WTC11 (cell line): ENCODE data around the gene TP53I13. TPM values are rescaled to one million over a fixed set of nuclear protein-coding genes. Genes with fewer than 3 reads are reported as not detected.

Source experiments
- ATAC-seq: fragments of 200-7000 bp; cut with Tn5 transposase; 2 replicates; pipeline ENCODE4 v1.10.0; 2021; ENCODE audit warnings: mild to moderate bottlenecking, moderate library complexity
- CTCF ChIA-PET: fragments of 300-600 bp; sonication (Branson Sonifier 250); formaldehyde crosslinking; loops from one replicate; lab custom pipeline; 2021; ENCODE audit warnings: antibody characterized with exemption; lab: Charles Lee
- POLR2A ChIA-PET: fragments of 350-600 bp; sonication (Branson Sonifier 250); formaldehyde crosslinking; loops from one replicate; lab custom pipeline; 2021; ENCODE audit warnings: antibody characterized with exemption; lab: Charles Lee
- DNase-seq: peaks from one replicate; pipeline ENCODE4 v3.0.0; 2021; ENCODE audit warnings: low spot score
- H3K27ac Mint-ChIP-seq: 2 replicates; pipeline ENCODE4 v1.8.0; 2021; ENCODE audit warnings: mixed read lengths
- H3K27me3 Mint-ChIP-seq: 2 replicates; pipeline ENCODE4 v1.8.0; 2021; ENCODE audit warnings: low read depth, mild to moderate bottlenecking, moderate library complexity, mixed read lengths
- H3K36me3 Mint-ChIP-seq: 2 replicates; pipeline ENCODE4 v1.8.0; 2021; ENCODE audit warnings: mixed read lengths
- H3K4me1 Mint-ChIP-seq: 2 replicates; pipeline ENCODE4 v1.8.0; 2022; ENCODE audit warnings: mixed read lengths
- H3K4me3 Mint-ChIP-seq: 2 replicates; pipeline ENCODE4 v1.8.0; 2021; ENCODE audit warnings: mild to moderate bottlenecking, moderate library complexity, mixed read lengths
- H3K9me3 Mint-ChIP-seq: 2 replicates; pipeline ENCODE4 v1.8.0; 2021; ENCODE audit warnings: mixed read lengths
- CTCF ChIP-seq: fragments of 200-600 bp; IDR thresholded peaks from 2 replicates; pipeline ENCODE4 v1.8.0; 2022; ENCODE audit warnings: antibody characterized with exemption
- ERG ChIP-seq: fragments of 250-450 bp; sonication (Bioruptor Pico); IDR thresholded peaks from 2 replicates; pipeline ENCODE4 v1.8.0; 2021; ENCODE audit warnings: mild to moderate bottlenecking
- ETV6 ChIP-seq: sonication (generic); formaldehyde crosslinking; IDR thresholded peaks from 2 replicates; pipeline ENCODE4 v1.8.1; 2022; ENCODE audit warnings: mild to moderate bottlenecking, missing genetic modification reagents
- HMGXB4 ChIP-seq: sonication (generic); formaldehyde crosslinking; IDR thresholded peaks from 2 replicates; pipeline ENCODE4 v1.8.1; 2023; ENCODE audit warnings: mild to moderate bottlenecking, moderate library complexity, missing genetic modification reagents
- IRF2 ChIP-seq: sonication (generic); formaldehyde crosslinking; IDR thresholded peaks from 2 replicates; pipeline ENCODE4 v1.8.0; 2022; ENCODE audit warnings: low read depth, missing genetic modification reagents, borderline replicate concordance
- JUN ChIP-seq: sonication (generic); formaldehyde crosslinking; IDR thresholded peaks from 2 replicates; pipeline ENCODE4 v1.8.0; 2023; ENCODE audit warnings: mild to moderate bottlenecking, missing genetic modification reagents
- NR1H2 ChIP-seq: sonication (generic); formaldehyde crosslinking; IDR thresholded peaks from 2 replicates; pipeline ENCODE4 v1.9.0; 2021; ENCODE audit warnings: mild to moderate bottlenecking, moderate library complexity, missing genetic modification reagents
- TEAD4 ChIP-seq: sonication (generic); formaldehyde crosslinking; IDR thresholded peaks from 2 replicates; pipeline ENCODE4 v1.8.0; 2022; ENCODE audit warnings: mild to moderate bottlenecking, missing genetic modification reagents
- ZNF121 ChIP-seq: sonication (generic); formaldehyde crosslinking; IDR thresholded peaks from 2 replicates; pipeline ENCODE4 v1.8.0; 2023; ENCODE audit warnings: missing genetic modification reagents
- ZNF281 ChIP-seq: sonication (generic); formaldehyde crosslinking; IDR thresholded peaks from 2 replicates; pipeline ENCODE4 v1.8.0; 2023; ENCODE audit warnings: mild to moderate bottlenecking, missing genetic modification reagents
- total RNA-seq: library from RNA; stranded (reverse); gene quantifications from 3 replicates; pipeline ENCODE4 v1.2.3, GENCODE V29; 2021
- TF ChIP-seq, protein P1 (sequence below): sonication (generic); formaldehyde crosslinking; IDR thresholded peaks from 2 replicates; pipeline ENCODE4 v1.8.1; 2023; ENCODE audit warnings: mild to moderate bottlenecking, missing genetic modification reagents, moderate library complexity
- TF ChIP-seq, protein P2 (sequence below): sonication (generic); formaldehyde crosslinking; IDR thresholded peaks from 2 replicates; pipeline ENCODE4 v1.8.1; 2023; ENCODE audit warnings: mild to moderate bottlenecking, missing genetic modification reagents, moderate library complexity
- TF ChIP-seq, protein P3 (sequence below): sonication (generic); formaldehyde crosslinking; conservative IDR thresholded peaks from 2 replicates; pipeline ENCODE4 v1.8.1; 2023; ENCODE audit warnings: mild to moderate bottlenecking, low read depth, missing genetic modification reagents, moderate library complexity
- TF ChIP-seq, protein P4 (sequence below): sonication (generic); formaldehyde crosslinking; IDR thresholded peaks from 2 replicates; pipeline ENCODE4 v1.8.1; 2022; ENCODE audit warnings: low read depth, missing genetic modification reagents, borderline replicate concordance
- TF ChIP-seq, protein P5 (sequence below): sonication (generic); formaldehyde crosslinking; IDR thresholded peaks from 2 replicates; pipeline ENCODE4 v1.8.1; 2023; ENCODE audit warnings: mild to moderate bottlenecking, missing genetic modification reagents

The TP53I13 gene
- total RNA-seq, 1 experiment from 2014 or later = 41.9 TPM

DNA sequence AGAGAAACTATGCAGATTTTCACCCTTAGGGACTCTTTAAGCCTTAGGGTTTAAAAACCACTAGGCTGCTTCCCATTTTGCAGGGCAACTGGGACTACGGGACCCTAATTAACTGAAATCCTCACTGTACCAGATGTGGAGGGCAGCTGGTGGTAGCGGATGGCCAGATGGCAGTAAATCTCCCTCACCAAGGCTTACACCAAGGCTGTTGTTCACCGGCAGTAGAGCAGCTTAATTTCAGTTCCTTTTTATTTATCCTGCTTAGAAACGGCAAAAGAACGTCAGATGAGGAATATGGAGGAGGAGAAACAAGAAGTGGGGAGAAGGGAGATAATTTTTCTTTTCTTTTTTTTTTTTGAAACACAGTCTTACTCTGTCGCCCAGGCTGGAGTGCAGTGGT, 8.2 kb upstream of the TP53I13 start:
- ATAC-seq = no peak
- TF ChIP-seq ETV6 (CRISPR knock-in tag) = no peak
- no peak for TF ChIP-seq CTCF
- no peak for TF ChIP-seq ZNF121
- TF ChIP-seq JUN (CRISPR knock-in tag) = no peak
- TF ChIP-seq, protein P1, sequence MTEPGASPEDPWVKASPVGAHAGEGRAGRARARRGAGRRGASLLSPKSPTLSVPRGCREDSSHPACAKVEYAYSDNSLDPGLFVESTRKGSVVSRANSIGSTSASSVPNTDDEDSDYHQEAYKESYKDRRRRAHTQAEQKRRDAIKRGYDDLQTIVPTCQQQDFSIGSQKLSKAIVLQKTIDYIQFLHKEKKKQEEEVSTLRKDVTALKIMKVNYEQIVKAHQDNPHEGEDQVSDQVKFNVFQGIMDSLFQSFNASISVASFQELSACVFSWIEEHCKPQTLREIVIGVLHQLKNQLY = no peak
- no peak for TF ChIP-seq HMGXB4 (CRISPR knock-in tag)
- no peak for TF ChIP-seq ZNF281 (CRISPR knock-in tag)
- TF ChIP-seq, all 79 proteins: peak for 0
- Mint-ChIP-seq H3K36me3 (no peaks in the 10 kb centered on the region), H3K9me3 (no peaks in the 10 kb centered on the region), H3K27ac (peak overlapping the region; percentile 78; the same call in 1 of the 2 replicates), H3K4me3 (no peak overlapping the region), H3K27me3 (peaks cover 21% of the 10 kb centered on the region), H3K4me1 (0 out of 2 replicates have a peak, but pooled peaks cover 2% of the 10 kb centered on the region)
- CTCF ChIA-PET = interaction anchor here (0.6 to 2.4 kb wide), 2 partner anchors 23 to 199 kb away, joined by 4 to 7 read pairs; no protein-coding TSS in a partner anchor
- POLR2A ChIA-PET = interaction anchor here (0.9 kb wide), 1 partner anchor 170 kb away, joined by 4 read pairs; the partner anchor contains the start of gene TAOK1
- DNase-seq = peak; percentile 5

DNA sequence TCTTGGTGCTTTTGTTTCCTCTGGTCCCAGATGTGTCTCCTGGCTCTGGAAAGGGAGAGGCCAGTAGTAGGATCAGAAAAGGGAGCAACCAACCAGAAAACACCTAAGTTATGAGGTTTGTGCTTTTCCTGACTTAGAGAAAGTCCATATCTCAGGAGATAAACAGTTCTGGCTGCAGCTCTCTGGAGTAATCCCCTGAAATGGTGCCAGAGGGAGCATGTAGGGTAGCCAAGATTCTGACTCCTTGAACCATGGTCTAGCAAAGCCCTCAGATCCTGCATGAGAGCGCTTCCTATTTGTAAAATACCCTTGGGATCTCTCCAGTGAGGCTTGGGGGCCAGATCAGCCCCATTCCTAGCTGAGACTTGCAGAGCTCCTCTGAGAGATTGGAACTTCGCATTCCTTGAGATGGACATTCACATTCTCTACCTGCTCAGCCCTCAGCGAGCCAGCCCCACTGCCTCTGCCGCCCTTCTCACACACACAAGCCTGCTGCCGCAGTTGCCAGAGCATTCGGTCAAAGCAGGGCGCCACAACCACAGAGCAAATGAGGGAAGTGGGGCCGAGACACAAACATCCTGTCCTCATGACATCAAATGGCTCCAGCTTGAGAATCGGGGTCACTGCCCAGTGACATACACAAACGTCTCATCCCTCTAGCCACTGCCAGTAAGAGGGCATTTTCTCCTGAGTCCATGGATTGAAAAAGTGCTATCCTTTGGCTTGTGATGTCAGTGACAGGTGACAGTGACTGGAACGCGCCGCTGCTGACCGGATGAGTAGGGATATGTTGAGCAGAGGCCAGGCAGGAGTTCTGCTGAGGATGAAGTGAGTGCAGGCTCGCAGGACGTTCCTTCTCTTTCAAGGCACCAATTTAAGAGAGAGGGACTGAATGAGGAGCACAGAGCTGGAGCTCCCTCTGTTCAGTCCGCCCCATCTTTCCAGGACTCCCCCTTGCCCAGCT, 6.7 kb upstream of the TP53I13 start:
- no peaks in the 10 kb centered on the region for H3K36me3 Mint-ChIP-seq
- DNase-seq (peak; percentile 8), ATAC-seq (no peak)
- no peaks in the 10 kb centered on the region for H3K9me3 Mint-ChIP-seq
- peaks cover 8% of the 10 kb centered on the region for H3K4me1 Mint-ChIP-seq
- ChIA-PET CTCF (interaction anchor here (0.6 to 3.4 kb wide), 5 partner anchors 8 to 784 kb away, joined by 3 to 13 read pairs (median 7); no protein-coding TSS in a partner anchor), POLR2A (no interaction called here)
- H3K27me3 Mint-ChIP-seq = peaks cover 32% of the 10 kb centered on the region
- no peak overlapping the region for H3K27ac Mint-ChIP-seq
- H3K4me3 Mint-ChIP-seq = no peak overlapping the region
- TF ChIP-seq IRF2 (CRISPR knock-in tag) (no peak), NR1H2 (CRISPR knock-in tag) (no peak), TEAD4 (CRISPR knock-in tag) (no peak), ERG (CRISPR knock-in tag) (no peak)
- TF ChIP-seq, protein P2, sequence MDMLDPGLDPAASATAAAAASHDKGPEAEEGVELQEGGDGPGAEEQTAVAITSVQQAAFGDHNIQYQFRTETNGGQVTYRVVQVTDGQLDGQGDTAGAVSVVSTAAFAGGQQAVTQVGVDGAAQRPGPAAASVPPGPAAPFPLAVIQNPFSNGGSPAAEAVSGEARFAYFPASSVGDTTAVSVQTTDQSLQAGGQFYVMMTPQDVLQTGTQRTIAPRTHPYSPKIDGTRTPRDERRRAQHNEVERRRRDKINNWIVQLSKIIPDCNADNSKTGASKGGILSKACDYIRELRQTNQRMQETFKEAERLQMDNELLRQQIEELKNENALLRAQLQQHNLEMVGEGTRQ (CRISPR knock-in tag) = no peak
- TF ChIP-seq, protein P3, sequence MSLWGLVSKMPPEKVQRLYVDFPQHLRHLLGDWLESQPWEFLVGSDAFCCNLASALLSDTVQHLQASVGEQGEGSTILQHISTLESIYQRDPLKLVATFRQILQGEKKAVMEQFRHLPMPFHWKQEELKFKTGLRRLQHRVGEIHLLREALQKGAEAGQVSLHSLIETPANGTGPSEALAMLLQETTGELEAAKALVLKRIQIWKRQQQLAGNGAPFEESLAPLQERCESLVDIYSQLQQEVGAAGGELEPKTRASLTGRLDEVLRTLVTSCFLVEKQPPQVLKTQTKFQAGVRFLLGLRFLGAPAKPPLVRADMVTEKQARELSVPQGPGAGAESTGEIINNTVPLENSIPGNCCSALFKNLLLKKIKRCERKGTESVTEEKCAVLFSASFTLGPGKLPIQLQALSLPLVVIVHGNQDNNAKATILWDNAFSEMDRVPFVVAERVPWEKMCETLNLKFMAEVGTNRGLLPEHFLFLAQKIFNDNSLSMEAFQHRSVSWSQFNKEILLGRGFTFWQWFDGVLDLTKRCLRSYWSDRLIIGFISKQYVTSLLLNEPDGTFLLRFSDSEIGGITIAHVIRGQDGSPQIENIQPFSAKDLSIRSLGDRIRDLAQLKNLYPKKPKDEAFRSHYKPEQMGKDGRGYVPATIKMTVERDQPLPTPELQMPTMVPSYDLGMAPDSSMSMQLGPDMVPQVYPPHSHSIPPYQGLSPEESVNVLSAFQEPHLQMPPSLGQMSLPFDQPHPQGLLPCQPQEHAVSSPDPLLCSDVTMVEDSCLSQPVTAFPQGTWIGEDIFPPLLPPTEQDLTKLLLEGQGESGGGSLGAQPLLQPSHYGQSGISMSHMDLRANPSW (CRISPR knock-in tag) = no peak
- TF ChIP-seq, protein P4, sequence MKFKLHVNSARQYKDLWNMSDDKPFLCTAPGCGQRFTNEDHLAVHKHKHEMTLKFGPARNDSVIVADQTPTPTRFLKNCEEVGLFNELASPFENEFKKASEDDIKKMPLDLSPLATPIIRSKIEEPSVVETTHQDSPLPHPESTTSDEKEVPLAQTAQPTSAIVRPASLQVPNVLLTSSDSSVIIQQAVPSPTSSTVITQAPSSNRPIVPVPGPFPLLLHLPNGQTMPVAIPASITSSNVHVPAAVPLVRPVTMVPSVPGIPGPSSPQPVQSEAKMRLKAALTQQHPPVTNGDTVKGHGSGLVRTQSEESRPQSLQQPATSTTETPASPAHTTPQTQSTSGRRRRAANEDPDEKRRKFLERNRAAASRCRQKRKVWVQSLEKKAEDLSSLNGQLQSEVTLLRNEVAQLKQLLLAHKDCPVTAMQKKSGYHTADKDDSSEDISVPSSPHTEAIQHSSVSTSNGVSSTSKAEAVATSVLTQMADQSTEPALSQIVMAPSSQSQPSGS (CRISPR knock-in tag) = no peak
- TF ChIP-seq, protein P5, sequence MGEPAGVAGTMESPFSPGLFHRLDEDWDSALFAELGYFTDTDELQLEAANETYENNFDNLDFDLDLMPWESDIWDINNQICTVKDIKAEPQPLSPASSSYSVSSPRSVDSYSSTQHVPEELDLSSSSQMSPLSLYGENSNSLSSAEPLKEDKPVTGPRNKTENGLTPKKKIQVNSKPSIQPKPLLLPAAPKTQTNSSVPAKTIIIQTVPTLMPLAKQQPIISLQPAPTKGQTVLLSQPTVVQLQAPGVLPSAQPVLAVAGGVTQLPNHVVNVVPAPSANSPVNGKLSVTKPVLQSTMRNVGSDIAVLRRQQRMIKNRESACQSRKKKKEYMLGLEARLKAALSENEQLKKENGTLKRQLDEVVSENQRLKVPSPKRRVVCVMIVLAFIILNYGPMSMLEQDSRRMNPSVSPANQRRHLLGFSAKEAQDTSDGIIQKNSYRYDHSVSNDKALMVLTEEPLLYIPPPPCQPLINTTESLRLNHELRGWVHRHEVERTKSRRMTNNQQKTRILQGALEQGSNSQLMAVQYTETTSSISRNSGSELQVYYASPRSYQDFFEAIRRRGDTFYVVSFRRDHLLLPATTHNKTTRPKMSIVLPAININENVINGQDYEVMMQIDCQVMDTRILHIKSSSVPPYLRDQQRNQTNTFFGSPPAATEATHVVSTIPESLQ = no peak
